ENCODE data around the gene ZNF334. TPM values are rescaled to one million over a fixed set of nuclear protein-coding genes. Genes with fewer than 3 reads are reported as not detected.

ZNF334 gene
- polyA plus RNA-seq, 2 of the 4 experiments (the other 2 are of a cell fraction): not detected

DNA sequence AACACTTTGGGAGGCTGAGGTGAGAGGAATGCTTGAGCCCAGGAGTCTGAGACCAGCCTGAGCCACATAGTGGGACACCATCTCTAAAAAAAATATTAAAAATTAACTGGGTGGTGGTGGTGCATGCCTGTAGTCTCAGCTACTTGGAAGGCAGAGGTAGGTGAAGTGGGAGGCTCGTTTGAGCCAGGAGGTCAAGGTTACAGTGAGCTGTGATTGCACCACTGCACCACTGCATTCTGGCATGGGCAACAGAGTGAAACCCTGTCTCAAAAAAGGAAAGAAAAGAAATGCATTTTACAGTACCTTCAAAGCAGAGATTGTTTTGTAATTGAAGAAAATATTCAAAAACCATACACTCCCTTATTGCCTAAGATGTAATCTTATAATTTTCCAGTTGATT lies 30.6 kb upstream of the ZNF334 start:
- H3K9me3 ChIP-seq: no peaks in the 10 kb centered on the region
- 0% methylated on average over 1 of the region's 1 CpG for WGBS (ENCODE audit: missing lambda C conversion rate)
- ATAC-seq (no peak), FAIRE-seq (no peak), DNase-seq (ENCODE audit: low read depth in 1 of 2, low spot score in 1 of 2) (no peak)
- no peak overlapping the region for H3K4me2 ChIP-seq
- no peak overlapping the region for H3K27ac ChIP-seq
- H3K4me3 ChIP-seq: no peak overlapping the region
- H3K4me1 ChIP-seq: no peaks in the 10 kb centered on the region
- TF ChIP-seq MYC (IDR thresholded peaks at IDR 0.05; ENCODE audit: borderline replicate concordance, low read length) (no peak), ZFP36 (IDR thresholded peaks at IDR 0.05; ENCODE audit: borderline replicate concordance, partially characterized antibody) (no peak), FOXS1 (CRISPR knock-in tag; IDR thresholded peaks at IDR 0.05) (no peak), EHMT2 (IDR thresholded peaks at IDR 0.05; ENCODE audit: low read depth) (no peak), SREBF2 (IDR thresholded peaks at IDR 0.05) (no peak), HOXB5 (CRISPR knock-in tag; IDR thresholded peaks at IDR 0.05) (no peak), BHLHE40 (IDR thresholded peaks at IDR 0.05; ENCODE audit: low read depth, low read length) (no peak), JUNB (IDR thresholded peaks at IDR 0.05) (no peak), POLR2AphosphoS2 (conservative IDR thresholded peaks at IDR 0.05; ENCODE audit: low read length) (no peak), NPAS2 (CRISPR knock-in tag; IDR thresholded peaks at IDR 0.05; ENCODE audit: borderline replicate concordance) (no peak), KDM1A (IDR thresholded peaks at IDR 0.05; ENCODE audit: low read depth) (no peak), FOSL2 (IDR thresholded peaks at IDR 0.05) (no peak), FOSL2 (CRISPR knock-in tag; IDR thresholded peaks at IDR 0.05) (no peak), RARB (CRISPR knock-in tag; IDR thresholded peaks at IDR 0.05) (no peak), EP300 (IDR thresholded peaks at IDR 0.05) (no peak), HEYL (CRISPR knock-in tag; IDR thresholded peaks at IDR 0.05) (no peak), TFCP2L1 (CRISPR knock-in tag; IDR thresholded peaks at IDR 0.05) (no peak)
- TF ChIP-seq, protein P1, sequence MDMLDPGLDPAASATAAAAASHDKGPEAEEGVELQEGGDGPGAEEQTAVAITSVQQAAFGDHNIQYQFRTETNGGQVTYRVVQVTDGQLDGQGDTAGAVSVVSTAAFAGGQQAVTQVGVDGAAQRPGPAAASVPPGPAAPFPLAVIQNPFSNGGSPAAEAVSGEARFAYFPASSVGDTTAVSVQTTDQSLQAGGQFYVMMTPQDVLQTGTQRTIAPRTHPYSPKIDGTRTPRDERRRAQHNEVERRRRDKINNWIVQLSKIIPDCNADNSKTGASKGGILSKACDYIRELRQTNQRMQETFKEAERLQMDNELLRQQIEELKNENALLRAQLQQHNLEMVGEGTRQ (IDR thresholded peaks at IDR 0.05): no peak
- POLR2A ChIA-PET: no interaction called here
- CTCF ChIA-PET: interaction anchor here (1.7 kb wide), 1 partner anchor 138 kb away, joined by 12 read pairs; no protein-coding TSS in a partner anchor

GRCh38 chr20:46543033-46543432 lies 29.7 kb upstream of the ZNF334 start:
- H3K4me2 ChIP-seq: no peak overlapping the region
- no peak for DNase-seq (ENCODE audit: low read depth in 1 of 2, low spot score in 1 of 2)
- no peaks in the 10 kb centered on the region for H3K9me3 ChIP-seq
- H3K27ac ChIP-seq: no peak overlapping the region
- no peak overlapping the region for H3K4me3 ChIP-seq
- ChIA-PET CTCF (no interaction called here), POLR2A (no interaction called here)
- no peak for ATAC-seq
- no peaks in the 10 kb centered on the region for H3K4me1 ChIP-seq
- WGBS (ENCODE audit: missing lambda C conversion rate): 9% methylated on average over 4 of the region's 4 CpGs
- no peak for FAIRE-seq
- no peak for TF ChIP-seq REST (IDR thresholded peaks at IDR 0.05)
- TF ChIP-seq HDAC2 (IDR thresholded peaks at IDR 0.05): no peak
- TF ChIP-seq JUNB (IDR thresholded peaks at IDR 0.05): no peak
- TF ChIP-seq MAZ (IDR thresholded peaks at IDR 0.05; ENCODE audit: borderline replicate concordance, low read depth, low read length): no peak
- TF ChIP-seq EHMT2 (IDR thresholded peaks at IDR 0.05; ENCODE audit: low read depth): no peak
- TF ChIP-seq, protein P2, sequence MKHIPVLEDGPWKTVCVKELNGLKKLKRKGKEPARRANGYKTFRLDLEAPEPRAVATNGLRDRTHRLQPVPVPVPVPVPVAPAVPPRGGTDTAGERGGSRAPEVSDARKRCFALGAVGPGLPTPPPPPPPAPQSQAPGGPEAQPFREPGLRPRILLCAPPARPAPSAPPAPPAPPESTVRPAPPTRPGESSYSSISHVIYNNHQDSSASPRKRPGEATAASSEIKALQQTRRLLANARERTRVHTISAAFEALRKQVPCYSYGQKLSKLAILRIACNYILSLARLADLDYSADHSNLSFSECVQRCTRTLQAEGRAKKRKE (CRISPR knock-in tag; IDR thresholded peaks at IDR 0.05; ENCODE audit: low read depth): no peak
- TF ChIP-seq FOSB (CRISPR knock-in tag; IDR thresholded peaks at IDR 0.05): no peak
- TF ChIP-seq RARB (CRISPR knock-in tag; IDR thresholded peaks at IDR 0.05): no peak
- no peak for TF ChIP-seq JUN (IDR thresholded peaks at IDR 0.05)
- TF ChIP-seq, protein P3, sequence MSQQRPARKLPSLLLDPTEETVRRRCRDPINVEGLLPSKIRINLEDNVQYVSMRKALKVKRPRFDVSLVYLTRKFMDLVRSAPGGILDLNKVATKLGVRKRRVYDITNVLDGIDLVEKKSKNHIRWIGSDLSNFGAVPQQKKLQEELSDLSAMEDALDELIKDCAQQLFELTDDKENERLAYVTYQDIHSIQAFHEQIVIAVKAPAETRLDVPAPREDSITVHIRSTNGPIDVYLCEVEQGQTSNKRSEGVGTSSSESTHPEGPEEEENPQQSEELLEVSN (IDR thresholded peaks at IDR 0.05; ENCODE audit: borderline replicate concordance, low read depth): no peak
- no peak for TF ChIP-seq ZC3H11A (IDR thresholded peaks at IDR 0.05)
- TF ChIP-seq ZNF302 (CRISPR knock-in tag; IDR thresholded peaks at IDR 0.05): no peak
- TF ChIP-seq, protein P4, sequence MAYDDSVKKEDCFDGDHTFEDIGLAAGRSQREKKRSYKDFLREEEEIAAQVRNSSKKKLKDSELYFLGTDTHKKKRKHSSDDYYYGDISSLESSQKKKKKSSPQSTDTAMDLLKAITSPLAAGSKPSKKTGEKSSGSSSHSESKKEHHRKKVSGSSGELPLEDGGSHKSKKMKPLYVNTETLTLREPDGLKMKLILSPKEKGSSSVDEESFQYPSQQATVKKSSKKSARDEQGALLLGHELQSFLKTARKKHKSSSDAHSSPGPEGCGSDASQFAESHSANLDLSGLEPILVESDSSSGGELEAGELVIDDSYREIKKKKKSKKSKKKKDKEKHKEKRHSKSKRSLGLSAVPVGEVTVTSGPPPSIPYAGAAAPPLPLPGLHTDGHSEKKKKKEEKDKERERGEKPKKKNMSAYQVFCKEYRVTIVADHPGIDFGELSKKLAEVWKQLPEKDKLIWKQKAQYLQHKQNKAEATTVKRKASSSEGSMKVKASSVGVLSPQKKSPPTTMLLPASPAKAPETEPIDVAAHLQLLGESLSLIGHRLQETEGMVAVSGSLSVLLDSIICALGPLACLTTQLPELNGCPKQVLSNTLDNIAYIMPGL (CRISPR knock-in tag; IDR thresholded peaks at IDR 0.05; ENCODE audit: borderline replicate concordance): no peak
